Uterus (tissue), 2 donors: ENCODE measurements around the gene DLX4.

Experiments
- POLR2A ChIP-seq, 2 donors: fragments of 450-650 bp; IDR thresholded peaks; one replicate each; pipeline ENCODE4 v1.6.1; 2016; ENCODE audit warnings: antibody characterized with exemption in 2 of 2, mild to moderate bottlenecking in 1 of 2, moderate library complexity in 1 of 2
- TF ChIP-seq, protein P1 (sequence below), 4 experiments: fragments of 200-600 bp in 2 of 4; fragments of 450-650 bp in 2 of 4; sonication (generic) in 2 of 4; IDR thresholded peaks; one replicate each; pipeline ENCODE4 v1.5.1; 2016 to 2019; ENCODE audit warnings: antibody characterized with exemption in 4 of 4, mild to moderate bottlenecking in 2 of 4, moderate library complexity in 1 of 4

GRCh38 chr17:49990921-49991320, 21.9 kb downstream of the DLX4 start:
- no peak for TF ChIP-seq POLR2A (IDR thresholded peaks at IDR 0.05)
- TF ChIP-seq, protein P1, sequence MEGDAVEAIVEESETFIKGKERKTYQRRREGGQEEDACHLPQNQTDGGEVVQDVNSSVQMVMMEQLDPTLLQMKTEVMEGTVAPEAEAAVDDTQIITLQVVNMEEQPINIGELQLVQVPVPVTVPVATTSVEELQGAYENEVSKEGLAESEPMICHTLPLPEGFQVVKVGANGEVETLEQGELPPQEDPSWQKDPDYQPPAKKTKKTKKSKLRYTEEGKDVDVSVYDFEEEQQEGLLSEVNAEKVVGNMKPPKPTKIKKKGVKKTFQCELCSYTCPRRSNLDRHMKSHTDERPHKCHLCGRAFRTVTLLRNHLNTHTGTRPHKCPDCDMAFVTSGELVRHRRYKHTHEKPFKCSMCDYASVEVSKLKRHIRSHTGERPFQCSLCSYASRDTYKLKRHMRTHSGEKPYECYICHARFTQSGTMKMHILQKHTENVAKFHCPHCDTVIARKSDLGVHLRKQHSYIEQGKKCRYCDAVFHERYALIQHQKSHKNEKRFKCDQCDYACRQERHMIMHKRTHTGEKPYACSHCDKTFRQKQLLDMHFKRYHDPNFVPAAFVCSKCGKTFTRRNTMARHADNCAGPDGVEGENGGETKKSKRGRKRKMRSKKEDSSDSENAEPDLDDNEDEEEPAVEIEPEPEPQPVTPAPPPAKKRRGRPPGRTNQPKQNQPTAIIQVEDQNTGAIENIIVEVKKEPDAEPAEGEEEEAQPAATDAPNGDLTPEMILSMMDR (IDR thresholded peaks at IDR 0.05) = no peak
